GM15510 (cell line): ENCODE data around the gene BRINP1.

Source experiments
- POLR2A ChIP-seq: IDR thresholded peaks from 3 replicates; pipeline ENCODE4 v1.6.1; 2011; ENCODE audit warnings: borderline replicate concordance; ENCODE audit not compliant: insufficient read length; ENCODE audit errors: extremely low read depth

BRINP1 gene

DNA sequence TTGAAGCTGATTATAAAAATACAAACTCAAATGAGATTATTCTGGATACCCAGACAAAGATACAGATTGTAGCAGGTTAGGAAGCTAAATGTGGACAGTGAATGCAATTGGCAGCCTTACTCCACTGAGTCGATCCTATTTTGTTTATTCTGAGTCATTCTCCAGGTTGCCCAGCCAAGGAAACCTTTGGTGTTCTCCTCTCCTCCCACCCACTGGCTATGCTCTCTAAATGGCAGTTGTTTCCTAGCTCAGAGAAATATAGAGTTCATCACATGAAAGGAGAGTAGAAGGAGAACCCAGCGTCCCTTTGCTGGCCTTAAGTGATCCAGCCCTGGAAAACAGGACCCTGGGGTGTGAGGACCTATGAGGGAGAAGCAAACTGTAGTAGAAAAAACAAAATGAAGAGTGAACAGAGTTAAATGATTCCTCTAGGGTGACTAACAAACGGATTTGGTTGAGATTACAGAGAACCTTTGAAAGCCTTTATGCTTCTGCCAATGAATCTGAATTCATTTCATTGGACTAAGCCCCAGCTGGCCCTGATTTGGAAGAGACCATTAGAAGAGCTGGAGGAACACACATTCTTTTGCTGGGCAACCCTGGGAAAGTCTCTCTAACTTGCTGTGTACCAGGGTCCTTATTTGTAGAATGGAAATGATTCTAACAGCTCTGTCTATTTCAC, 95.1 kb downstream of the BRINP1 start:
- TF ChIP-seq POLR2A, result no peak

DNA sequence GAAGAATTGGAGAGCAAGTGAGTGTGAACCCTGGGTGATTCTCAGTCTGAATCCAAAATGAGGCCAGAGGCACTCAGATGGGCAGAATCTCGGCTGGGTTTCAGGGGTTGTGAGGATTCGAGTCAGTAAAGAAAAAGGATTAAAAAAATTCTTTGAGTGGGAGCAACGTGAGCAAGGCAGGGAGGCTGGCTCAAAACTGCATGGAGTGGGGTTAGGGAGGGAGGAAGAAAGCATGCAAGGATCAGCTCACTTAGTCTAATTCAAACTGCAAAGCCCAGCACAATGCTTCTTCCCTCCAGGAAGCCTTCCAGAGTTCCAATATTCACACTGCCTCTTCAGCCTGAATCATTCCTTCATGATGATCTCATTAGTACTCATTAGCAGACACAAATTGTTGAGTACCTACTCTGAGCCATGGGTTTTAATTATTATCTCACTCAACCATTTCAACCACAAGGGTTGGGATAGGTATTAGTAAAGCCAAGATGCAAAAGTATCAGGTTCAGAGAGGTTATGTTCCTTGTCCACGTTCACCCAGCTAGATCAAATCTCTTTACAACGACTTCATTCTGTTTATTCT, 95.8 kb downstream of the BRINP1 start:
- TF ChIP-seq POLR2A, result no peak

DNA sequence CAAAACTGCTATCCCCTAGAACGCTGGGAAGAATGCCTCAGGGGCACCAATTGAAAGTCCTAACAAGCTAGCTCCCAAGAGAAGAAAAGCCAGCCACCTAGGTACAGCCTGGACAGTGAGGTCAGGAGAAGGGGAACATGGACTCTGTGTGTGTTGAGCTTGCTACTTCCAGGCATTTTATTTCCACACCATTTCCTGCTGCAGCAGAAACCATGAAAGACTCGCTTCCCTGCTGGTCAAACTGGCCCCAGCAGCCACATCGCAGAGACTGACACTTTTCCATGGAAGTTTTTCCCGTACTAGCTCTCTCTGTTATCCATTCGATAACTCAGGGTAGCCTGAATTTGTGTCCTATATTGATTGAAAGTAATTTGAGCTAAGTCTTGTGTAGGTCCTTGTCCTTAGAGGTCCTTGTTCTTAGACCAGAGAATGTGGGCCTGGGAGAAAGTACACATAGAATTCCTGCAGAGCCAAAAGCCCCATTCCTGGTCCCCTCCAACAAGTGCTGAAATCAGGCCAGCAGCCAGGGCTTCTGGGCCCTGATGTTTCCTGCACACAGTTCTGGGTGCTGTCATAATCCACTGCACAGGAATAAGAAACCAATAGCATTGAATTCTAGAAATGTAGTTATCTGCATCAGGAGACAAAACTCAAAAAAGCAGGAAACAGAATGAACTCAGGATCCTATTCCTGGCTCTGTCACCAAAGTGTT, 96.6 kb downstream of the BRINP1 start:
- no peak for TF ChIP-seq POLR2A

DNA sequence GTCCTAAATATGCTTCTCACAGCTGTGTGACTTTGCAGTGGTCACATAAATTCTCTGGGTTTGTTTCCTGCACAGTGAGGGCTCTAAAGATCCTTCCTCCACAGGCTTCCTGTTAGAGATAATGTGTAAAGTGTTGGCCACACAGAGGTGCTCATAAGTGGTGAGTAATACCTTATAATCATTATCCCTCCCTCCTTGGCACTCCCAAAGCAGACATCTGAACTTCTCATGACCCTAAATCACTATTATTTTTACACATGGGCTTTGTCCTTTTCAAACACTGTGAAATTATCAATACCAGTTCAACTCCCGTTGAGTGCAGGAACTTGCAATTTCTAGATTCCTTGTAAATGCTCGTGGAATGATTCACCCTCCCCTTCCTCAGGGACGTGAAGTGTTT, 100.2 kb downstream of the BRINP1 start:
- no peak for TF ChIP-seq POLR2A

DNA sequence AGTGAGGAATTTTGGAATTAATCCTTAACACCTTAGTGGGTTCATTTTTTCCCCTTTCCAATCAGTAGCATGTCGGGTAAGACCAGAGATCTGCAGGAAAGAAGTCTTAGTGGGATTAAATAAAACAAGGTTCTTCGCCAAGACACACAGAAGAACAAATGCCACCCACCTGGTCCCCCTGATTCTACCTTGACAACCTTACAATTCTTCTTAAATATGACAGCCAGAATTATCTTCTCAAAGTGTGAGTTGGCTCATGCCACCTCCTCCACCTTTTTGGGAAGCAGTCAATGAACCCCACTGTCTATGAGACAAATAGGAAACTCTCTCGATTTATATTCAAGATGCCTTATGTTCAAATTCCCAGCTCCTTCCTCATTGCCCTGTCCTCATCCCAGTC, 105.1 kb downstream of the BRINP1 start:
- TF ChIP-seq POLR2A, result no peak

DNA sequence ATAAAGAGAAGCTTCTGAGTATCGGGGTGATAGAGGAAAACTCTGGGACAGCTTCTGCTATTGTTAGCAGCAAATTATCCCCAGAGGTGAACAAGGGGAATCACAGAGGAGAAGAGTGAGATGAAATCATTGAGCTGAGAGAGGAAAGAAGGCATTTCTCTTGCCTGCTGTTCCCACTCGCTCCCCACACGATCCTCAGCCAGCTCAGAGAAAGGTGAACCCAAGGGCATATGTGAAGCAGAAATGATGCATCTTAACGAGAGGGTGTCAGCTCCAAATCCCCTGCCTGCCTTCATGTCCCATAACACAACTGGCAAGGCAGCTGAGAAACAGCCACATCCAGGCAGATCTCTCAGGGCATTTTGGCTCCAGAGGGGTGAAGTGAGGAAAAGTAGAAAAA, 111.6 kb downstream of the BRINP1 start:
- TF ChIP-seq POLR2A, result no peak

DNA sequence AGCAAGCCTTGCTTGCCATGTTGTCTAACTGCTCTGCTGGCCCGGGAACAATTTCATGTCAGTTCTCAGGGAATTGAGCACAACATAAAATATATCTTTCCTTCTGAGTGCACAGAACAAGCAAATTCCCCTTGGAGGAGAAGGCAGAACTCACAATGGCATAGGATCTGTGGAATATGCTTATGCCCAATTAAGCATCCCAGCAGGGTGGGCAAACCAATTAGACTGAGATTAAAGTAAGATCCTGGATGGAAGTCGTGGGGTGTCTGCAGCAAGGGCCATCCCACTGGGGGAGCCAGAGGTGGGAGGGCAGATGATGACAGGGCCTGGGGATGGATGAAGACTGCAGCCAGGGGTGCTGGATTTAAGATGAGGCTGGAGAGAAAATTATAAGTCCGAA, 114.1 kb downstream of the BRINP1 start:
- no peak for TF ChIP-seq POLR2A

DNA sequence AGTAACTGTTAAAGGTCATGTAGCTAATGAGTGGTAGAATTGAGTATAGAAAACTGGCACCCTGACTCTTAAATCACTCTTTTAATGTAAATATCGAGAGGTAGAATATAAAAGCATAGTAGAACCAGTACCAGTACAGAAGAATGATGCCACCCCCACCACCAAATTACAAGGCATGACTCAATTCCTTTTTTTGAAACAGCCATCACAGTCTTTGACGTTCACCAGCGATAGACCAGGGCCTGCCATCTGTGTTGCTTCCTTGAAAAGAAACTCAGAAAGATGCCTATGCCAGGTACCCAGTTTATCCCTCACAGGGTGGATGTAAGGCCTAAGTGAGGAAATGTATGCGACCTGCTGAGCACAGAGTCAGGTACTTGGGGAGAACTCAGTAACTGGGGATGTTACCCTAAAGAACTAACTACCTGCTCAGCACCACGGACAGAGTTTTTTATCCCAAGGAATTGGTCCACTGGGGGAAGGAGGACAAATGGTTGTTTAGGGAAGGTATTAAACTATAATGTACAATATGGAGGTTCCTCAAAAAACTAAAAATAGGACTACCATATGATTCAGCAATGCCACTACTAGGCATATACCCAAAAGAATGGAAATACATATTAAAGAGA, 116.5 kb downstream of the BRINP1 start:
- TF ChIP-seq POLR2A, result no peak

DNA sequence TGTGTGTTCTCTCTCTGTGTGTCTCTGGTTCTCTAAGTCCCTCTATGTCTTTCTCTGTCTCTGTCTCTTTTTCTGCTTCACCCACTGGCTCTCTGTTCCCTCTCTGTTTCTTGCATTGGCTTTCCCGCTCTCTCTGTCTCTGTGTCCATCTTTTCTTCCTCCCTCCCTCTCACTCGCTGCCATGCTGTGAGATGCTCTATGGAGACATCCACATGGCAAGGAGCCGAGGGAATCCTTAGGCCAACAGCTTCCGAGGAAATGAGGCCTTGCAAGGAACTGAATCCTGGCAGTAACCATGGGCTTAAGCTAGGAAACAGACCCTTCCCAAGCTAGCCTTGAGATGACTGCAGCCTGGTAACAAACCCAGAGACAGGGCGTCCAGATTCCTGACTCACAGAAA, 117.3 kb downstream of the BRINP1 start:
- no peak for TF ChIP-seq POLR2A

DNA sequence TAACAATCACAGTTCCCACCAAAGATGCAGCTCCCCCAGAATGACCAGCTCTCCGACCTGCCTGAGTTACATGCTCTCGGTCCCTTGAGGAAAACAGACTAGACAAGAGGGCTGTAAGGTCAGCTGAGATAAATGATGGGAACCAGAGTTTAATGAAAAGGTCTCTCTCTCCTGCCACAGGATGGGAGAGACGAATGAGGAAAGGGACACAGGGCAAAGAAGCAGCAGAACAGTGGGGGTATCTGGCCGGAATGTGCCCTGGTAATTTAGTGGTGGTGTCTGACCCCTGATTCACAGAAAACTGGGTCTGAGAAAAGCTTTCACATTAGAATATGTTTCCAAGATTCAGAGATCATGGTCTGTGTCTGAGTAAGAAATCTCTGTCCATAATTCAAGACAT, 118.5 kb downstream of the BRINP1 start:
- no peak for TF ChIP-seq POLR2A

DNA sequence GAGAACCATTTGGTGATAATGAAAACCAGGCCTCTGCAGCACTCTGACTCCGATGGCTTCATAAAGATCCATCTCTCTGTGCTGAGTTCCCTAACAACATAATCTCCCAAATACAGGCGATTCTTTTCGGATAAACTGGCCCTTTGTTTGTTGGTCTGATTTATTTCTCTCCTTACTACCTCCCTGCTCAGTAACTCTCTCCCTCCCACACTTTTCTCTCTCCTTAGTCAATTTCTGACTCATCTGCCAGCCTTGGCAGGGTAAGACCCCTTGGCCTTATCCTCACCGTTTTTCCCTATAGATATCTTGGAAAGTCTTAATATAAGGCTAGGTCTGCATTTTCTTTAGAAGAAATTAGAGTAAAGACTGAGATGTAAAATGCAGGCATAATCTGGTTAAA, 128.7 kb downstream of the BRINP1 start:
- TF ChIP-seq POLR2A, result no peak

DNA sequence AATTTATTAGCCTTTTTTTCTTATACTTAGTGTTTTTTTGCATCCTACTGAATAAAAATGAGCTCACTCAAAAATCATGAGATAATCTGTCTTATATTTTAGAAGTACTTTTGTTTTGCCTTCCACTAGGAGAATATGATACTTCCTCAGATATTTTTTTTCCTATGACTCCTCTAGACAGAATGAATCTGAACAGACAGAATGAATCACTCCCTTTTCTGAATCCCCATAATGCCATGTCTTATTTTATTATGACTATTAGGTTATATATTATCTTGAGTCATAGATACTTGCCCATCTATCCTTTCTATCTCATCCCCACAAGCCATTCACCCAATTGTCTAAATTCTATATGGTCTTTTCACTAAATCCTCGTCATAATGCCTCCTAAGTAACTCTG, 134.6 kb downstream of the BRINP1 start:
- no peak for TF ChIP-seq POLR2A

DNA sequence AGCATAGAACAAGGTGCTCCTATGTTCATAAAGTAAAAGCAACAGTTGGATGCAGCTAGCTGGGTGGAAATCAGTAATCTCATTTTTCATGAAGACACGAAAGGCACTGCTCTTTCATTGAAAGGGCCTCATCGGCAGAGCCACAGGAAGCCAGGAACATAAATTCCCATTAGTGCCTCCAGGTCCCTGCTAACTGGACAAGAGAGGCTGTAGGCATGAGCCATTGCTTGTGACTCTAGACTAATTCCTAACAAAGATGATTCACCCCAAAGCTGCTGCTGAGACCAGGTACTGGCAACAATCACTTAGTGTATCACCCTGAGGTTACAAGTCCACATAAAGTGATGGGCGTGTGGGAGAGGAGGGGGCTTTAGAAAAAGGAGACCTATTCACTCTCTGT, 141.8 kb downstream of the BRINP1 start:
- TF ChIP-seq POLR2A, result no peak

DNA sequence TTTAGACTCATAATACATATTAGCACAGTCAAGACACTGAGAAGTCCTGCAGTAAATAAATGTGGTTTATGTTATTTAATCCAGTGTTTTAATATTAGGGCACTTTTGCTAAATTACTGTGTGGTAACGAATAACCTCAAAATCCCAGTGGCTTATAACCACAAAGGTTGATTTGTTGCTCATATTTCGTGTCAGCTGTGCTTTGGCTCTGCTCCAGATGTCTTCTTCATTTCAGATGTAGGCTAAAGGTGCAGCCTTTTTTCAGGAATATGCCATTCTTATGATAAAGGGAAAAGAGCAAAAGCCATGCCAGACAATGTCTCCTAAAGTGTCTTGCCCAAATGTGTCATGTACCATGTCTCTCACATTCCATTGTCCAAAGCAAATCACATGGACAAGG, 144.8 kb downstream of the BRINP1 start:
- TF ChIP-seq POLR2A, result no peak

DNA sequence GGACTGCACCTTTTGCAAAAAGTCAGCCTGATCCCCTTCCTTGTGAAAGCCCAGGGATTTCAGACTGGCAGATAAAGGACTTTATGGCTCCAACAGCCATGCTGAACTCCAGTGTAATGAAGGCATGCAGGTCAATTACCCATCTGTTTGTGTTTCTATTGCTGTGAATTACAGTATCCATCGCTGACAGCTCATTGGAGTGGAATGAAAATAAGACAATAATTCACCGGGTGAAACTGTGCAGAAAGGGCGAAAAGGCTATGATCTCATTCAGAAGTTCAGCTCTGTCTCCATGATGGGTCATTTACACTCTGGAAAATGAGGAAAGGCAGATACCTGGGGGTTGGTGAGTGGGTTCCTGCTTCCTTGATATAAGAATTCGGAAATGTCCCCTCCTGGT, 148.0 kb downstream of the BRINP1 start:
- TF ChIP-seq POLR2A, result no peak

DNA sequence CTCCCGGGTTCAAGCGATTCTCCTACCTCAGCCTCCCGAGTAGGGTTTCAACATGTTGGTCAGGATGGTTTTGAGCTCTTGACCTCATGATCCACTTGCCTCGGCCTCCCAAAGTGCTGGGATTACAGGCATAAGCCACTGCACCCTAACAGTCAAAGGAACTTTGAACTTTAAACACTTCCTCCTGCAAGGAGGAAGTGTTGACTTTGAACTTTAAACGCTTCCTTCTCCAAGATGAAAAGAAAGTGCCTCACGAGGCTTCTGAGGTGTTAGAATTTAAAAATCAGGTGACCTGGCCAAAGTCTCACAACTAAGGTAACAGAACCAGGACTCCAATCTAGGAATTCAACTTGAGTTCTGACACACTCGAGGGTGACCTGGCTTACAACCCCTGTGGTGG, 150.9 kb downstream of the BRINP1 start:
- no peak for TF ChIP-seq POLR2A

DNA sequence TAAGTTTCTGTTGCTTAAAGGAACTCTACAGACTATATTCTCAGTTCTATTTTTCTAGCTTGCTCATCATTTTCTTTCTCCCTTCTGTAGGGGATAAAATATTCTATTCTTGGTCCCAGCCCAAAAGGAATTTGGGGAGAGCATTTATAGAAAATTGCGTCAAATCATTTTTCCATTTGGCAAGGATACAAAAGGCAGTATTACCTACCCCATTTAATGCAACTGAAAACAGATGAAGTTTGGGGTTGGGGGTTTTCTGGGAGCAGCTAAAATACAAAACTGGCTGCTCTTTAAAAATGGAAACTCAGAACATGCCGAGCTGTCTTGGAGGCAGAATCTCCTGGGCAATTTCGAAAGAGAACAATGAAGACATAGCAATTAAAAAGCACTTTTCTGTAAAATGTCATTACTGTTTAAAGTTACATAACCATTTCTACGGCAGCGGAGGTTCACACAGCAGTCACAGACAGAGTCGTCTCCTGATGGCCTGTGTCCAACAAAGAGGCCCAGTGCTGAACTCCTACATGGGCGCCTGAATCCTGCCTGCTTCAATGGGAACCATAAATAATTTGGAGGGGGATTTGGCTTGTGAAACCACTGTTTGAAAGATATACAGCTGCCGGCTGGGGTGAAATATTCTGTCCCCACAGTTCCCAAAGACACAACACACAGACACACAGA, 152.4 kb downstream of the BRINP1 start:
- no peak for TF ChIP-seq POLR2A
